ENCODE measurements around the gene ENDOG.
"Not testable (repeated sequence)": the region's sequence is repeated elsewhere in the genome, so short reads cannot be mapped to it uniquely, and the experiment has no call there.

ENDOG gene

DNA sequence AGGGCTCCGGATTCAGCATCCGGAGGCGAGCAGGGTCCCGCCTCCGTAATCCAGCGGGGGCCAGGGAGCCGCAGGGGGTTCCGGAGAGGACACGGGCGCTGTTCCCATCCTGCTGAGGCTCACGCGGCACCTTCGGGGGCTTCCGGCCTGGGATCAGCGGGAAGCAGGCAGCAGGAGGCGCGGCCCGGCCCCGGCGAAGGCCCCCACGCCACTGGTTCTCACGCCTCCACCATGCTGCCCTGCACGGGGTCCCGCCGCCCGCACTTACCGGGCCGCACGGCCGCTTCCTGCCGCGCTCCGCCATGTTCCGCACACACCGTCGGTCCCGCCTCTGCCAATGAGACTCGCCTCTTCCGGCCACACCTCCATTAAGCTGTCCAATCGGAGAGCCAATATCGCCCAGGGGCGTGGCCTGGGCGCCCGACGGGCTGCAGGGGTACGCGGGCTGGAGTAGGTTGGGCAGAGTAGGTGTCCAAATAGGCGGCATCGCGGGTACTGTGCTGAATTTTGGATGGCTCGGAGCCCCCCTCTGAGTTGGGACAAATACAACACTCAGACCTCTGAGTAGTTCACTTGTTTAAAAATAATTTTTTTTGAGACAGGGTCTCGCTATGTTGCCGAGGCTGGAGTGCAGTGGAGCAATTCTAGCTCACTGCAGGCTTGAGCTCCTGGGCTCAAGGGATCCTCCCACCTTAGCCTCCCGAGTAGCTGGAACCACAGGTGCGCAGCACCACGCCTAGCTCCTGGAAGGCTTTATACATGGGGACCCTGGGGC lies 11.4 kb downstream of the ENDOG start, which contains the start of gene SPOUT1:
Gene SPOUT1 (minus strand): TSS at position 318 of the 775 bp plus-strand sequence. CDS start 14 bp downstream, at position 304.
- peak; percentile 93 for DNase-seq

DNA sequence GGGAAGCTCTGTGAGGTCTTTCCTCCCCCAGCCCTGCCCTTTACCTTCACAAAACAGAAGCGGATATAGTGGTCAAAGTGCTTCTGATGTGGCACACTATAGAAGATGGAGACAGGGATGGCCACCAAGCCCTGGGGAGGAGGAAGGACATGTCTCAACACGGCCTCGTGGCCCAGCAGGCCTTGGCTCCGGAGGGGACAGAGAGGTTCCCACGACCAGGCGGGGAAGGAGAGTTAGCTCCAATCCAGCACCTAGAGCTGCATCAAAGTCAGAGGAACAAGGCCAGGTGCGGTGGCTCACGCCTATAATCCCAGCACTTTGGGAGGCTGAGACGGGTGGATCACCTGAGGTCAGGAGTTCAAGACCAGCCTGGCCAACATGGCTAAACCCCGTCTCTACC lies 15.4 kb downstream of the ENDOG start:
- DNase-seq: no peak

DNA sequence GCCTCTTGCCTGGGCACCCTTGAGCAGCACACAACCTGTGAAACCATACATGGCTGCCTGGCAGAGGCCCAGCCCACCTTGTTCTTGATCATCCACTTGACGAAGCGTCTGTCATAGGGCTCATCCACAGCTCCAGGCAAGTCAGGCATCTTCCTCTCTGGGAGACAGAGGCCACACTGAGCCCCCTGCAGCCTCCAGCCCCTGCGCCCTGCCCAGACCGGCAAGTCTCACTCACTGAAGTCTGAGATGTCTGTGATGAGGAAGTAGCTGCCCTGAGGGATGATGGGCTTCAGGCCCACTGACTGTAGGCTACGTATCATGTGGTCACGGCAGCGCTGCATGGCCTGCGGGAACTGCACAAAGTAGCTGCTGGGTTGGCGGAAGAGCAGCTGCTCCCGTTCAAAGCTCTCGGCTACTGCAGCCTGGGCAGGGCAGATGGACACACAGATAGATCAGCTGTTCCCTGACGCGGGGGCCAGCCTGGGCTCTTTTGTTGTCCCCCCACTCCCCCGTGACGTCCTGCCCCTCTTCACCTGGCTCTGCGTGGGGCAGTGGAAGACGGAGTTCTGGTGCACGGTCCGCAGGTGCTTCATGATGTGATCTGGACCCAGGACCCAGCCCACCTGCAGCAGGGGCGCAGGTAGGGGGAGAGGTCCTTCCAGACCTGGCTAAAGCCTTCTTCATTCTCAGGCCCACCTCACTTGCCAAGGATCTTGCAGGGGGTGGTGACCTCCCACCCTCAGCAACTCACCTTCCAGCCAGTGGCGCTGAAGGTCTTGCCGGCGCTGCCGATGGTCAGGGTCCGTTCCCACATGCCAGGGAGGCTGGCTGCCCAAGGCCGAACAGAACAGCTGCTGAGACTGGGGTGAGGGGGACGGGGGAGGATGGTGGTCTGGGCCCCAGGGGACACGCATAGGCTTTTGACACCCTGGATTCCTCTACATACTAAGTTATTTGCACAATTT lies 17.2 kb downstream of the ENDOG start:
- no peak for DNase-seq

DNA sequence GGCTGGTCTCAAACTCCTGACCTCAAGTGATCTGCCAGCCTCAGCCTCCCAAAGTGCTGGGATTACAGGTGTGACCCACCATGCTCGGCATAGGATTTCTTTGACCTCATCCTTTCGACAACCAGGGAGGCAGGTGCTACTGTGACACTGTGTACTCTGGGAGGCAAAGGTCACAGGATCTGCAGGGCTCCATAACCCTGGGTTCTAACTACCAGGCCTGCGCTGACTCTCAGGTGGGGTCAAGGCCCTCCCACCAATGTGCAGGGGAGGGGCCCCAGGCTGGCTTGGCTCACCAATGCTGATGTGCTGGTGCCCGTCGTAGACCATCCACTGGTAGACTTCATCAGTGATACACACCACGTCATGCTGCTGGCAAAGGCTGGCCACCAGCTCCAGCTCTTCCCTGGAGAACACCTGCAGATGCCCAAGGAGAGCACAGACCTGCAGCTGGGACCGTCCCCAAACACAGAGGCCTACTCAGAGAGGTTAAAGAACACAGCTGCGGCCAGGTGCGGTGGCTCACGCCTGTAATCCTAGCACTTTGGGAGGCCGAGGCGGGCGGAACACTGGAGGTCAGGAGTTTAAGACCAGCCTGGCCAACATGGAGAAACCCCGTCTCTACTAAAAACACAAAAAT lies 18.3 kb downstream of the ENDOG start:
- no peak for DNase-seq

DNA sequence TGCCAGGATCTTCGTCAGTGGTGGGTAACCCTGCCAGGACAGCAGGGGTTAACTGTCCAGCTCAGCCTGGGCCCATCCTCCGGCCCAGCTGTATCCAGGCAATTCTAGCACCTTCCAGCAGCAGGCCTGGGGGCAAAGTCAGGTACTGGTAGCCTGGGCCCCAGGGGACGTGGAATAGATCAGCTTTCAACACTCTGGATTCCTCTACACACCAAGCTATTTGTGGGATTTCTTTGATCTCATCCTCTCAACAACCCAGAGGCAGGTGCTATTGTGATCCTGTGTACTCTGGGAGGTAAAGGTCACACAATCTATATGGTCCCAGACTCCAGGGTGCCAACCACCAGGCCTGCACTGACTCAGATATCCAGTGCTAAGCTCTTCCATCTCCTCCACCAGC lies 20.0 kb downstream of the ENDOG start:
- no peak for DNase-seq

DNA sequence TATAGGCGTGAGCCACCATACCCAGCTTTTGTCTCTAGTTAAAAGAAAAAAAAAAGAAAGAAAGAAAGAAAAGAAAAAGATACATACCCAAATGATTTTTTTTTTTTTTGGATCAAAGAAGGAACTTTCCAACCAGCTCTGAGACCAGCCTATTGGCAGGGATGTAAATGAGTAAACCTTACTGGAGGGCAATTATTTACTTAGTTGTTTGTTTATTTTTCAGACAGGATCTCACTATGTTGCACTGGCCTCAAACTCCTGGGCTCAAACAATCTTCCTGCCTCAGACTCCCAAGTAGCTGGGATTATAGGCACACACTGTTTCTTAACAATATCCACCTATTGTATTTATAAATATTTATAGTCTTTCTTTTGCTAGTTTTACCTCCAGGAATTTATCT lies 22.2 kb downstream of the ENDOG start:
- no peak for DNase-seq

DNA sequence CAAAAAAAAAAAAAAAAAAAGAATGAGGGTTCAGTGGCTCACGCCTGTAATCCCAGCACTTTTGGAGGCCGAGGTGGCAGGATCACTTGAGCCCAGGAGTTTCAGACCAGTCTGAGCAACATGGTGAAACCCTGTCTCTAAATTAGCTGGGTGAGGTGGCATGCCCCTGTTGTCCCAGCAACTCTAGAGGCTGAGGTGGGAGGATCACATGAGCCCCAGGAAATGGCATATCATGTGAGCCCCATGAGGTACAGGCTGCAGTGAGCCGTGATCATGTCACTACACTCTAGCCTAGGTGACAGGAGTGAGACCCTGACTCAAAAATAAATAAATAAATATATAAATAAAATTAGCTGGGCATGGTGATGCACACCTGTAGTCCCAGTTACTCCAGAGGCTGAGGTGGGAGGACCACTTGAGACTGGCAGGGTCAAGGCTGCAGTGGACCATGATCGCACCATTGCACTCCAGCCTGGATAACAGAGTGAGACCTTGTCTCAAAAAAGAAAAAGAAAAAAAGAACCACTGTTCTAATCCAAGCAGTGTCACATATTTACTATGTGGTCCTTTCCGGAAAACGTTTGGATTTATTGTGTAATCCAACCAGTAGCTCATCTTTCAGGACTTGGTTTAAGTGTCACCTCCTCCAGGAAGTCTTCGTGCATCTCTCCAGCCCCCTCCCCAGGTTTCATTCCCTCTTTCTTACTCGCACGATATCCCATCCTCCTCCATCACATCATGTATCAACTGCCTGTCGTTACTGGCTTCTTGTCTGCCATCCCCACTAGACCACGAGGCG lies 23.6 kb downstream of the ENDOG start:
- no peak for DNase-seq

DNA sequence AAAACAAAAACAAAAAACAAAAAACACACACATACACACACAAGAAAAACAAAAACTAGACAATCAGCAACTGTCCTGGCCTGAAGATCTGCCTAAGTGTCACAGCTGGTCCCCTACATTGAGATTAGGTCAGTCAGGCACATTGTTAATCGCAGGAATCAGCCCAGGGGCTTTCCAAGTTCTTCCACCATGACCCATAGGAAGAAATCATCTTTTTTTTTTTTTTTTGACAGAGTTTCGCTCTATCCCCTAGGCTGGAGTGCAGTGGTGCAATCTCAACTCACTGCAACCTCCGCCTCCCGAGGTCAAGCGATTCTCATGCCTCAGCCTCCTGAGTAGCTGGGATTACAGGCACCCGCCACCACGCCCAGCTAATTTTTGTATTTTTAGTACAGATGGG lies 24.9 kb downstream of the ENDOG start:
- not testable (repeated sequence) for DNase-seq

DNA sequence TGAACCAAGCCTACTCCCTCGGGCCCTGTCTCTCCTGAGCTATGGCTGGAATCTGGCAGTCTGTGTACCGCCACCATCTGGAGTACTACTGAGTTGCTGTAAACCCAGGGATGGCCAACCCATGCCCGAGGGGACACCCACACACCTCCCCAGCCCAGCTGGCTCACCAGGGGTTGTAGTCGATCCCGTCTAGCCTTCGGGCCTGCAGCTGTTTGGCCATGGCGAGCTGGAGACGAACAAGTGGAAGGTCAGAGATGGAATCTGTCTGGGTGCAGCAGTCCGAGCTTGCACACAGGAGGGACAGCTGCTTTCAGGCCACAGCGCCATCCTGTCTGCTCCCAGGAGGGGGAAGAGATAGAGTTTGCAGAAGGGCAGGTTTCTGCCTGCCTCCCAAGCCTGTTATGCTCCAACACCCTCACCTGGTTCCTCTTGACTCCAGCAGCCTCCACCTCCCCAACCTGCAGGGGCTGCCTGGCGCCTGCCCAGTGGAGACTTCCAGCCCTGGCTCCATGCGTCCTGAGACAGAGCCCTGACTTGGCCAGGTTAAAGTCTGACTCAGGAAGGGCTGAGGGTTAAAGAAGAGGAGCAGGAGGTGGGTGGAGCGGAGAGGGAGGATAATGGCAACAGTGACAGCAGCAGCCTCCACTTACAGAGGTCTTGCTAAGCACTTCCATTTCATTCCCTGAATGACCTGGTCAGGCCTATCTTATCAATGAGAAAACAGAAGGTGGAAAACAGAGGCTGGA lies 27.1 kb downstream of the ENDOG start:
- DNase-seq: no peak

DNA sequence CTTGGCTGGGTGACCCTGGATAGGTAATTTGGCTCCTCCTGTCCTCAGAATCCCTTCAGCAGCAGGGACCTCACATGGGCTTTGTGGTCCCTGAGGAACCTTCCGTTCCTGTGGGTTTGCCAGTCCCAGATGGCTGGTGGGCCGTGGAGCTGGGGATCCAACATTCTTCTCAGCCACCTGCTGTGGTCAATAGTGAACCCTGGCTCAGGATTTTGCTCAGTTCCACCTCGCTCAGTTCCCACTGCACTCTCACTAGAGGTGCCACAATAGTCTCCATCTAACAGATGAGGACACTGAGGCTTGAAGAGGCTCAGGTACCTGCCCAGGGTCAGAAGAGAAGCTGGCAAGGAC lies 28.4 kb downstream of the ENDOG start:
- DNase-seq: no peak

DNA sequence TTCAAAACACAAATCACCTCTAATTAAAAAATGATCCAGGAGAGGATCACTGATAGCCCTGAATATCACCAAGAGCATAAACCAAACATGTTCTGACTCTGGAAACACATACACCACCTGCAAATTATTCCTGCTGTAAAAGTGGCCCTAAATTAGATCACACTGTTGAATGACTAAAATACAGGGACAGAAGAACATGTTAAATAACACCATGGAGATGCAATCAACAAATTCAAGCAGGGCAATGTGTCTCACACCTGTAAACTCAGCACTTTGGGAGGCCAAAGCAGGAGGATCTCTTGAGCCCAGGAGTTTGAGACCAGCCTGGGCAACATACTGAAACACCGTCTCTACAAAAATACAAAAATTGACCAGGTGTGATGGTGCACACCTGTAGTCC lies 29.5 kb downstream of the ENDOG start:
- DNase-seq: no peak

DNA sequence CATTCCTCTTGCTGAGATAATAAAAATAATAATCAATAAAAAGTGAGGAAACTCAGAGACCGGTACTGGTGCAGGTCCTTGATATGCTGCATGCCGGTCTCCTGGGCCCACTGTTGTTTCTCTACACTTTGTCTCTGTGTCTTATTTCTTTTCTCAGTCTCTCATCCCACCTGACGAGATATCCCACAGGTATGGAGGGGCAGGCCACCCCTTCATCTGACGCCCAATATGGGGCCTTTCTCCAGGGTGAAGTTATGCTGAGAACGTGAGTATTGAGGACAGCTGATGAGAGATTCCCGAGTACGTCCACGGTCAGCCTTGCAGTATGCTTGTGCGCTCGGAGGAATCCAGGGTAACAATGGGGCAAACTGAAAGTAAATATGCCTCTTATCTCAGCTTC lies 32.7 kb downstream of the ENDOG start:
- DNase-seq: not testable (repeated sequence)

DNA sequence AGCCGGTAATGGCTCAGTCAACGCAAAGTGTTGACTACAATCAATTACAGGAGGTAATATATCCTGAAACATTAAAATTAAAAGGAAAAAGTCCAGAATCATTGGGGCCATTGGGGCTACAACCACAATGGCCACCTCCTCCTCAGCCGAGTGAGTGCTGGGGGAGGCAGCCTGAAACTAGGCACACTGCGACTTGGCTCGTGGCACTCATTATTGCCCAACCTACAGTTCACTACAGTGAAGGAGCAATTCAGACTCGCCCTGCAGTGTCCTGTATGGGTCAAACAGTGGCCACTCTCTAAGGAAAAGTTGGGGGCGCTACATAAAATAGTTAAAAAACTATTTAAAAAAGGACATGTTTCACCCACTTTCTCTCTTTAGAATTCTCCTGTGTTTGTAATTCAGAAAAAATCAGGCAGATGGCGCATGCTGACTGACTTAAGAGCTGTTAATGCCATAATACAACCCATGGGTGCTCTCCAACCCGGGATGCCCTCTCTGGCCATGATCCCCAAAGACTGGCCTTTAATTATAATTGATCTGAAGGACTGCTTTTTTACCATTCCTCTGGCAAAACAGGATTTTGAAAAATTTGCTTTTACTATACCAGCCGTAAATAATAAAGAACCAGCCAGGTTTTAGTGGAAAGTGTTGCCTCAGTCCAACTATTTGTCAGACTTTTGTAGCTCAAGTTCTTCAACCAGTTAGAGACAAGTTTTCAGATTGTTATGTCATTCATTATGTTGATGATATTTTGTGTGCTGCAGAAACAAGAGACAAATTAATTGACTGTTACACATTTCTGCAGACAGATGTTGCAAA lies 33.7 kb downstream of the ENDOG start:
- not testable (repeated sequence) for DNase-seq

DNA sequence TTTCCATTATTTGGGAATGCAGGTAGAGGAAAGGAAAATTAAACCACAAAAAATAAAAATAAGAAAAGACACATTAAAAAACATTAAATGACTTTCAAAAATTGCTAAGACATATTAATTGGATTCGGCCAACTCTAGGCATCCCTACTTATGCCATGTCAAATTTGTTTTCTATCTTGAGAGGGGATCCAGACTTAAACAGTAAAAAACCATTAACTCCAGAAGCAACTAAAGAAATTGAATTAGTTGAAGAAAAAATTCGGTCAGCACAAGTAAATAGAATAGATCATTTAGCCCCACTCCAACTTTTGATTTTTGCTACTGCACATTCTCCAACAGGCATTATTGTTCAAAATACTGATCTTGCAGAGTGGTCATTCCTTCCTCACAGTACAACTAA lies 34.3 kb downstream of the ENDOG start:
- not testable (repeated sequence) for DNase-seq

DNA sequence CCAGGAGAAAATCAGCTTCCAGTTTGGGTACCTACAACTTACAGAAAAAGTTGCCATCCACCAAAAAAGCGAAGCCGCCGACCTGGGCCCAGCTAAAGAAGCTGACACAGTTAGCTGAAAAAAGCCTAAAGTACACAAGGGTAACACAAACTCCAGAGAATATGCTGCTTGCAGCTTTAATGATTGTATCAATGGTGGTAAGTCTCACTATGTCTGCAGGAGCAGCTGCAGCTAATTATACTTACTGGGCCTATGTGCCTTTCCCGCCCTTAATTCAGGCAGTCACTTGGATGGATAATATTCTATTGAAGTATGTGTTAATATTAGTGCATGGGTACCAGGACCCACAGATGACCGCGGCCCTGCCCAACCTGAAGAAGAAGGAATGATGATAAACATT lies 36.2 kb downstream of the ENDOG start:
- DNase-seq: not testable (repeated sequence)

DNA sequence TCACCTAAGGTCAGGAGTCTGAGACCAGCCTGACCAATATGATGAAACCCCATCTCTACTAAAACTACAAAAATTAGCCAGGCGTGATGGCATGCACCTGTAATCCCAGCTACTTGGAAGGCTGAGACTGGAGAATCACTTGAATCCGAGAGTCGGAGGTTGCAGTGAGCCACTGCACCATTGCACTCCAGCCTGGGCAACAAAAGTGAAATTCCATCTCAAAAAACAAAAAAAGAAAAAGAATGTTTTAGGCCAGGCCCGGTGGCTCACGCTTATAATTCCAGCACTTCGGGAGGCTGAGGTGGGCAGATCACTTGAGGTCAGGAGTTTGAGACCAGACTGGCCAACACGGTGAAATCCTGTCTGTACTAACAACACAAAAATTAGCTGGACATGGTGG lies 40.2 kb downstream of the ENDOG start:
- not testable (repeated sequence) for DNase-seq

DNA sequence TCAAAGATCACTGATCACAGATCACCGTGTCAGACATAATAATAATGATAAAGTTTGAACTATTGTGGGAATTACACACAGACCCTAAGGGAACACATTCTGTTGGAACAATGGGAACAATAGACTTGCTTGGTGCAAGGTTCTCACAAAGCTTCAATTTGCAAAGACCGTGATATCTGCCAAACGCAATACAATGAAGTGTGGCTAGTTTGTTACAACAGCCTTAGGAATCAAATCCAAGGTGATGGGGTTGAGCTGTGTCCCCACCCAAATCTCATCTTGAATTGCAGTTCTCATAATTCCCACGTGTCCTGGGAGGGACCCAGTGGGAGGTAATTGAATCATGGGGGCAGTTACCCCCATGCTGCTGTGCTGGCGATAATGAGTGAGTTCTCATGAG lies 42.6 kb downstream of the ENDOG start:
- no peak for DNase-seq

DNA sequence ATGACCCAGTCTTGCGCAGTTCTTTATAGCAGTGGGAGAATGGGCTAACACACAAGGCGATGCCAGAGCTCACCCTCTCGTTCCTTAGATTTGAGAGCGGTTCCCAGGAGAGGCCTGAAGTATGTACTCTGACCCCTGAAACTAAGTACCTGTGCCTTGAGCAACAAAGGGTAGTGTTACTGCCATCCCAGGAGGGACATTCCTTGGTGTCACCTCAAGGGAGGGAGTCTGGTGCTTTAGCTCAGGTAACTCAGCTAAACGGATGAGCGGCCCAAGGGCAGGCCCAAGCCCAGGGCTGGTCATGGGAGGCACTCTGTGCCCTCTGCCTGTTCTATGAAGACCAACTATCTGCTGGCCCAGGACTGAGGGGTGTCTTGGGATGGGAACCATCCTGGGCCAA lies 43.2 kb downstream of the ENDOG start:
- no peak for DNase-seq

DNA sequence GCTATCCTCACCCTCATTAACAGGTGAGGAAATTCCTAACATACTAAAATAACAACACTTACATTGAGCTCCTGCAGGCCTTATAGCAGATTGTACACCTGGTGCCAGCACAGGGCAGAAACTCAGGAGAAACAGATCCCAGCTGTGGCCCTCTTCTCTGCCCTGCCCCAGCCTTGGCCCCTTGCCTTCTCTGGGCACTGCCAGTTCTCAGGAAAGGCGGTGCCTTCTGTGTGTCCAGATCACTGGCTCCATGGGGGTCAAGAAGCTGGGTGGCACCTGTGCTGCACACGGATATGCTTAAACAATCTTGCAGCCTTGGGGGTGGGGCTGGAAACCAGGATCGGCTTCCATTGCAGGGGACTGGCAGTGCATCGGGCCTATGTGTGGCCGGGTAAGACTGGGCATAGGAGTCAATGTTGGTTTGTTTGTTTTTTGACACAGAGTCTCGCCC lies 44.1 kb downstream of the ENDOG start:
- no peak for DNase-seq

DNA sequence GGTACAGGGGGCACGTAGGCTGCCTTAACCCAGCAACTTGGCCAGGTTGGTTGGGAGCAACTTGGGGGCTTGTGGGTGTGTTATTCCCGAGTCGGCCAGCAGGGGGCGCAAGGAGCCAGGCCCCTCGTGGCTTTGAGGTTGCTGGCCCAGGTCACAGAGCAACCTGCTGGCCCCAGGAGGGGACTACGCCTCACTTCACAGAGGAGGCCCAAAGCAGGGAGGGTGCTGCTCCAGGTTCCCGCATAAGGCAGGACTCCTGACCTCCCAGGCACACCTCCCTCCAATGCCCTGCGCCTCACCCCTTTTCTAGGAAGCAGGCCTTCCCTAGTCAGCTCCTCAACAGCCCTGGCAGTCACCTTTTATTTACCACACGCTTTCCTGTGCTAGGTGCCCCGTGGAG lies 45.3 kb downstream of the ENDOG start:
- peak; percentile 75 for DNase-seq

Measured in CD4-positive, alpha-beta T cell treated with Interferon gamma for 1 hour (primary cell).